IMR-90 (cell line): Measurements from ENCODE around the gene IRGQ. TPM values are rescaled to one million over a fixed set of nuclear protein-coding genes. Genes with fewer than 3 reads are reported as not detected.
A peak's percentile ranks its signal among the peaks of the same experiment; 100 is the strongest.

Experiments
- ATAC-seq: fragments of 200-7000 bp; cut with Tn5 transposase; 2 replicates; pipeline ENCODE4 v1.9.1; 2020; ENCODE audit warnings: low read depth, mild to moderate bottlenecking, moderate library complexity
- BruUV-seq: library from RNA; stranded (reverse); fragments of 400-500 nt; replicated peaks from 2 replicates; lab custom pipeline; 2021; lab: Mats Ljungman, UMichigan
- CTCF ChIA-PET: fragments of 300-600 bp; formaldehyde crosslinking; extraction: SDS; loops from one replicate; lab custom pipeline; 2021; ENCODE audit warnings: antibody characterized with exemption; lab: Yijun Ruan, JAX
- POLR2A ChIA-PET: fragments of 300-600 bp; sonication (Branson Sonifier 250); formaldehyde crosslinking; loops from one replicate; lab custom pipeline; 2022; ENCODE audit warnings: antibody characterized with exemption; ENCODE audit not compliant: unreplicated experiment; lab: Charles Lee
- DNase-seq: peaks from one replicate; pipeline ENCODE4 v3.0.0; 2013
- H2AFZ ChIP-seq: replicated peaks from 2 replicates; pipeline ENCODE3; 2013; ENCODE audit warnings: low read length, mild to moderate bottlenecking; ENCODE audit not compliant: poor library complexity
- H2AK5ac ChIP-seq: 2 replicates; pipeline ENCODE4 v1.6.1; 2013; ENCODE audit warnings: low read depth, low read length, inconsistent platforms
- H2AK9ac ChIP-seq: replicated peaks from 2 replicates; pipeline ENCODE3; 2013; ENCODE audit warnings: mild to moderate bottlenecking, low read depth, low read length, moderate library complexity; ENCODE audit not compliant: poor library complexity
- H2BK120ac ChIP-seq: 2 replicates; pipeline ENCODE4 v1.6.1; 2013; ENCODE audit warnings: low read depth, low read length, inconsistent platforms
- H2BK15ac ChIP-seq: 3 replicates; pipeline ENCODE4 v1.6.1; 2013; ENCODE audit warnings: low read depth, low read length, inconsistent platforms
- H2BK20ac ChIP-seq: 2 replicates; pipeline ENCODE4 v1.6.1; 2013; ENCODE audit warnings: low read depth, mild to moderate bottlenecking, inconsistent platforms, low read length, moderate library complexity
- H2BK5ac ChIP-seq: 2 replicates; pipeline ENCODE4 v1.6.1; 2013; ENCODE audit warnings: mild to moderate bottlenecking, low read depth, low read length, inconsistent platforms; ENCODE audit not compliant: poor library complexity, severe bottlenecking
- H3K14ac ChIP-seq: replicated peaks from 2 replicates; pipeline ENCODE4 v1.6.1; 2013; ENCODE audit warnings: low read depth, low read length, inconsistent platforms
- H3K18ac ChIP-seq: 2 replicates; pipeline ENCODE4 v1.6.1; 2013; ENCODE audit warnings: low read depth, low read length, control low read depth
- H3K23ac ChIP-seq: 2 replicates; pipeline ENCODE4 v1.6.1; 2013; ENCODE audit warnings: low read depth, low read length, inconsistent platforms
- H3K27ac ChIP-seq: 2 replicates; pipeline ENCODE4 v1.5.1; 2013; ENCODE audit warnings: mild to moderate bottlenecking, control low read depth, low read length; ENCODE audit not compliant: insufficient read depth
- H3K27me3 ChIP-seq: 2 replicates; pipeline ENCODE4 v1.6.1; 2013; ENCODE audit warnings: low read length; ENCODE audit not compliant: control insufficient read depth, insufficient read depth
- H3K36me3 ChIP-seq: 2 replicates; pipeline ENCODE4 v1.6.1; 2013; ENCODE audit warnings: low read length, mixed read lengths; ENCODE audit not compliant: control insufficient read depth, insufficient read depth
- H3K4ac ChIP-seq: 2 replicates; pipeline ENCODE4 v1.6.1; 2013; ENCODE audit warnings: low read depth, low read length, inconsistent platforms
- H3K4me1 ChIP-seq: 2 replicates; pipeline ENCODE4 v1.6.1; 2013; ENCODE audit warnings: low read length, mixed read lengths; ENCODE audit not compliant: control insufficient read depth, insufficient read depth
- H3K4me2 ChIP-seq: 2 replicates; pipeline ENCODE4 v1.6.1; 2013; ENCODE audit warnings: low read depth, mild to moderate bottlenecking, control low read depth, low read length, moderate library complexity
- H3K4me3 ChIP-seq: 2 replicates; pipeline ENCODE4 v1.5.1; 2013; ENCODE audit warnings: low read depth, mild to moderate bottlenecking, control low read depth, low read length, moderate library complexity; ENCODE audit not compliant: insufficient read depth
- H3K56ac ChIP-seq: 2 replicates; pipeline ENCODE4 v1.6.1; 2013; ENCODE audit warnings: low read length, inconsistent platforms; ENCODE audit not compliant: insufficient read depth; ENCODE audit errors: extremely low read depth
- H3K79me1 ChIP-seq, 2 experiments: 2 replicates each; pipeline ENCODE4 v1.6.1; 2013; ENCODE audit warnings: low read length in 2 of 2, inconsistent platforms in 1 of 2, low read depth in 1 of 2
- H3K9ac ChIP-seq: 2 replicates; pipeline ENCODE4 v1.6.1; 2013; ENCODE audit warnings: low read depth, low read length, control low read depth
- H3K9me1 ChIP-seq: 2 replicates; pipeline ENCODE4 v1.6.1; 2013; ENCODE audit warnings: low read length, inconsistent platforms; ENCODE audit not compliant: insufficient read depth
- H3K9me3 ChIP-seq: 2 replicates; pipeline ENCODE4 v1.6.1; 2013; ENCODE audit warnings: low read length; ENCODE audit not compliant: control insufficient read depth, insufficient read depth
- H4K20me1 ChIP-seq: 2 replicates; pipeline ENCODE4 v1.6.1; 2013; ENCODE audit warnings: low read length, inconsistent platforms; ENCODE audit not compliant: insufficient read depth
- H4K5ac ChIP-seq: 2 replicates; pipeline ENCODE4 v1.6.1; 2013; ENCODE audit warnings: mild to moderate bottlenecking, low read depth, low read length, control low read depth
- H4K8ac ChIP-seq, 2 experiments: 2 replicates each; pipeline ENCODE4 v1.6.1; 2013; ENCODE audit warnings: low read depth in 2 of 2, low read length in 2 of 2, control low read depth in 1 of 2, inconsistent platforms in 1 of 2
- H4K91ac ChIP-seq: 2 replicates; pipeline ENCODE4 v1.6.1; 2013; ENCODE audit warnings: low read depth, low read length, inconsistent platforms; ENCODE audit not compliant: insufficient read depth
- BHLHE40 ChIP-seq: fragments of 150-350 bp; IDR thresholded peaks from 2 replicates; pipeline ENCODE4 v1.6.1; 2016; ENCODE audit warnings: mild to moderate bottlenecking, low read depth, low read length
- CEBPB ChIP-seq: IDR thresholded peaks from 2 replicates; pipeline ENCODE4 v1.6.1; 2012; ENCODE audit warnings: low read depth, low read length, improper control_type of control experiment
- FOS ChIP-seq: fragments of 150-350 bp; IDR thresholded peaks from 2 replicates; pipeline ENCODE4 v1.6.1; 2016; ENCODE audit warnings: low read depth, low read length
- MAFK ChIP-seq: IDR thresholded peaks from 2 replicates; pipeline ENCODE4 v1.6.1; 2012; ENCODE audit warnings: low read depth, low read length, improper control_type of control experiment
- MXI1 ChIP-seq: IDR thresholded peaks from 2 replicates; pipeline ENCODE4 v1.6.1; 2012; ENCODE audit warnings: low read depth, mild to moderate bottlenecking, low read length, moderate library complexity, borderline replicate concordance
- NFE2L2 ChIP-seq: fragments of 150-350 bp; IDR thresholded peaks from 2 replicates; pipeline ENCODE4 v1.6.1; 2016; ENCODE audit warnings: low read depth, mild to moderate bottlenecking, low read length
- POLR2A ChIP-seq: IDR thresholded peaks from 2 replicates; pipeline ENCODE4 v1.6.1; 2012; ENCODE audit warnings: mild to moderate bottlenecking, low read depth, low read length
- RCOR1 ChIP-seq: IDR thresholded peaks from 2 replicates; pipeline ENCODE4 v1.6.1; 2012; ENCODE audit warnings: mild to moderate bottlenecking, low read length, improper control_type of control experiment; ENCODE audit not compliant: insufficient replicate concordance
- SMC3 ChIP-seq: fragments of 150-350 bp; IDR thresholded peaks from 2 replicates; pipeline ENCODE4 v1.6.1; 2016; ENCODE audit warnings: low read depth, mild to moderate bottlenecking, antibody characterized with exemption, low read length, moderate library complexity
- WGBS, 2 experiments: methylation state at CpG; one replicate each; pipeline versions ENCODE4 v1.1.5 to v1.1.7; 2013; ENCODE audit warnings: missing lambda C conversion rate in 2 of 2; ENCODE audit not compliant: insufficient read length in 1 of 2; ENCODE audit errors: extremely low coverage in 2 of 2; 5-methylcytosine and 5-hydroxymethylcytosine counted together
- dilution Hi-C: fragments of 300-500 bp; cut with HindIII; formaldehyde crosslinking; loops from one replicate; pipeline ENCODE4 v1.14.3; 2018; ENCODE audit warnings: low sequenced_read_pairs; ENCODE audit not compliant: unreplicated experiment
- in situ Hi-C: fragments of 300-500 bp; cut with MboI; formaldehyde crosslinking; loops from 3 replicates; pipeline ENCODE4 v1.14.3; 2019; ENCODE audit warnings: low sequenced_read_pairs, inconsistent platforms, mixed read lengths
- intact Hi-C: fragments of 100-400 bp; cut with micrococcal nuclease; formaldehyde crosslinking; loops from 2 replicates; pipeline ENCODE4 v1.10.0; 2022
- polyA plus RNA-seq, 3 experiments: library from polyadenylated mRNA; depleted of rRNA; stranded (reverse); fragments of >200 nt; gene quantifications; 2 replicates each; pipeline ENCODE4 v1.2.3, GENCODE V29; 2012; ENCODE audit warnings: low replicate concordance in 1 of 3
- total RNA-seq: library from RNA; depleted of rRNA; stranded (reverse); fragments of >200 nt; gene quantifications from 2 replicates; pipeline ENCODE4 v1.2.3, GENCODE V29; 2012
- TF ChIP-seq, protein P1 (sequence below): fragments of 150-350 bp; IDR thresholded peaks from 2 replicates; pipeline ENCODE4 v1.6.1; 2016; ENCODE audit warnings: low read depth, mild to moderate bottlenecking, low read length, moderate library complexity, borderline replicate concordance

IRGQ gene
- total and polyA plus RNA-seq, 2 of the 4 experiments (the other 2 are of a cell fraction), result 9.0 to 9.9 TPM

DNA sequence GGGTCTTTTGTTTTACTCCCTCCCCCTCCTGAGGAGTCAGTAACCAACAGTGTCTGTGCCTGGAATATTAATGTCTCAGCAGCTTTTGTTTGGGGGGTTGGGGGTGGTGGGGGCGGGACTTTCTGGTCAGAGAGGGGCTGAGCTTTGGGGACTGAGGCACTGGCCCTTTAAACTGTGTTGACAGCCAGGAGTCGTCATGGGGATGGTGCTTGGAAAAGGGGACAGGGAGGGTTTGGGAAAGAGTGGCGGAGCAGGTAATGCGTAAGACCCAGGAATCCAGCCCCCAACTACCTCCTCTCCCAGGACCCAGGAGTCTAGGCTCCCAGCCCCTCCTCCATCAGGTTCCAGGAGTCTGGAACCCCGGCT, 38.6 kb upstream of the IRGQ start:
- no peaks in the 10 kb centered on the region for H3K9me1 ChIP-seq
- peak overlapping the region; percentile 50 for H2AK9ac ChIP-seq
- H3K79me1 ChIP-seq, result no peaks in the 10 kb centered on the region
- no peaks in the 10 kb centered on the region for H3K9me3 ChIP-seq
- intact Hi-C loops (no loop called here), in situ Hi-C loops (no loop called here), dilution Hi-C loops (no loop called here)
- no peak overlapping the region for H3K4me2 ChIP-seq
- no peak overlapping the region for H2BK20ac ChIP-seq
- H3K14ac ChIP-seq, result no peak overlapping the region
- H4K5ac ChIP-seq, result no peak overlapping the region
- no peak overlapping the region for H3K4me3 ChIP-seq
- no peak for DNase-seq
- no peak overlapping the region for H3K56ac ChIP-seq
- no TSS peak for BruUV-seq
- H3K27me3 ChIP-seq, result peaks cover 28% of the 10 kb centered on the region
- no peak overlapping the region for H3K9ac ChIP-seq
- whole genome bisulfite sequencing, 2 experiments, result no CpG with 5 or more reads among the region's 5 CpGs
- H4K91ac ChIP-seq, result no peak overlapping the region
- no peak overlapping the region for H3K18ac ChIP-seq
- H2AFZ ChIP-seq, result peak overlapping the region; percentile 0
- ChIA-PET CTCF (no interaction called here), POLR2A (no interaction called here)
- peaks cover 5% of the 10 kb centered on the region; the same call in 1 of the 2 replicates for H3K4me1 ChIP-seq
- H2BK15ac ChIP-seq, result no peak overlapping the region
- no peak overlapping the region for H2BK120ac ChIP-seq
- ATAC-seq, result no peak; the same call in 1 of the 2 replicates
- H3K36me3 ChIP-seq, result no peaks in the 10 kb centered on the region
- no peak overlapping the region for H3K23ac ChIP-seq
- no peak overlapping the region for H3K4ac ChIP-seq
- no peak overlapping the region for H2BK5ac ChIP-seq
- peak overlapping the region; percentile 2 to 78; a peak in 1 of 4 replicates for H4K8ac ChIP-seq
- TF ChIP-seq, protein P1, sequence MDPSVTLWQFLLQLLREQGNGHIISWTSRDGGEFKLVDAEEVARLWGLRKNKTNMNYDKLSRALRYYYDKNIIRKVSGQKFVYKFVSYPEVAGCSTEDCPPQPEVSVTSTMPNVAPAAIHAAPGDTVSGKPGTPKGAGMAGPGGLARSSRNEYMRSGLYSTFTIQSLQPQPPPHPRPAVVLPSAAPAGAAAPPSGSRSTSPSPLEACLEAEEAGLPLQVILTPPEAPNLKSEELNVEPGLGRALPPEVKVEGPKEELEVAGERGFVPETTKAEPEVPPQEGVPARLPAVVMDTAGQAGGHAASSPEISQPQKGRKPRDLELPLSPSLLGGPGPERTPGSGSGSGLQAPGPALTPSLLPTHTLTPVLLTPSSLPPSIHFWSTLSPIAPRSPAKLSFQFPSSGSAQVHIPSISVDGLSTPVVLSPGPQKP, result no peak
- no peak for TF ChIP-seq SMC3
- TF ChIP-seq MXI1, result no peak
- no peak for TF ChIP-seq BHLHE40
- no peak for TF ChIP-seq FOS
- no peak for TF ChIP-seq RCOR1
- TF ChIP-seq MAFK, result no peak
- TF ChIP-seq CEBPB, result no peak
- TF ChIP-seq NFE2L2, result no peak
- TF ChIP-seq POLR2A, result no peak
- no peaks in the 10 kb centered on the region for H4K20me1 ChIP-seq
- no peak overlapping the region for H2AK5ac ChIP-seq
- no peak overlapping the region for H3K27ac ChIP-seq
